ENCODE measurements around the gene UFM1.

UFM1 gene

GRCh38 chr13:38382946-38383345, 33.3 kb downstream of the UFM1 start:
- H3K4me1 Mint-ChIP-seq, result no peaks in the 10 kb centered on the region
- no peak overlapping the region for H3K4me3 Mint-ChIP-seq
- H3K36me3 Mint-ChIP-seq, result no peaks in the 10 kb centered on the region
- ATAC-seq (replicated peaks), result no peak
- H3K9me3 Mint-ChIP-seq, result no peaks in the 10 kb centered on the region
- H3K27me3 Mint-ChIP-seq, result no peaks in the 10 kb centered on the region
- DNase-seq, result no peak
- H3K27ac Mint-ChIP-seq, result no peak overlapping the region

- Mint-ChIP-seq H3K36me3 (no peaks in the 10 kb centered on the region), H3K27me3 (no peaks in the 10 kb centered on the region), H3K27ac (no peak overlapping the region), H3K4me3 (no peak overlapping the region), H3K9me3 (no peaks in the 10 kb centered on the region), H3K4me1 (no peaks in the 10 kb centered on the region)
- no peak for ATAC-seq (replicated peaks)
- no peak for DNase-seq
Observed at GRCh38 chr13:38384171-38384570, 34.5 kb downstream of the UFM1 start.

- H3K27ac Mint-ChIP-seq, result no peak overlapping the region
- ATAC-seq (replicated peaks) (no peak), DNase-seq (no peak)
- no peaks in the 10 kb centered on the region for H3K4me1 Mint-ChIP-seq
- H3K36me3 Mint-ChIP-seq, result no peaks in the 10 kb centered on the region
- H3K27me3 Mint-ChIP-seq, result peaks cover 0 to 3% of the 10 kb centered on the region in 2 donors
- H3K9me3 Mint-ChIP-seq, result peaks cover 2 to 3% of the 10 kb centered on the region in 2 donors
- no peak overlapping the region for H3K4me3 Mint-ChIP-seq
Observed at GRCh38 chr13:38385153-38385891, 35.7 kb downstream of the UFM1 start.

- ATAC-seq (replicated peaks) (no peak), DNase-seq (no peak)
- peaks cover 0 to 14% of the 10 kb centered on the region in 2 donors for H3K27me3 Mint-ChIP-seq
Observed at GRCh38 chr13:38386421-38386820, 36.8 kb downstream of the UFM1 start.

GRCh38 chr13:38391341-38391740, 41.7 kb downstream of the UFM1 start:
- H3K36me3 Mint-ChIP-seq, result no peaks in the 10 kb centered on the region
- H3K27ac Mint-ChIP-seq, result no peak overlapping the region
- ATAC-seq (replicated peaks) (no peak), DNase-seq (no peak)
- peaks cover 7 to 9% of the 10 kb centered on the region in 2 donors for H3K9me3 Mint-ChIP-seq
- H3K4me3 Mint-ChIP-seq, result no peak overlapping the region
- peaks cover 0 to 23% of the 10 kb centered on the region in 2 donors for H3K27me3 Mint-ChIP-seq
- no peaks in the 10 kb centered on the region for H3K4me1 Mint-ChIP-seq

More at GRCh38 chr13:38386421-38386820, 36.8 kb downstream of the UFM1 start:
- Mint-ChIP-seq H3K4me3 (no peak overlapping the region), H3K36me3 (no peaks in the 10 kb centered on the region), H3K4me1 (no peaks in the 10 kb centered on the region), H3K9me3 (peaks cover 7 to 9% of the 10 kb centered on the region in 2 donors), H3K27ac (no peak overlapping the region)

- Mint-ChIP-seq H3K27ac (no peak overlapping the region), H3K4me1 (peaks cover 2 to 5% of the 10 kb centered on the region in 2 donors), H3K9me3 (peaks cover 7 to 9% of the 10 kb centered on the region in 2 donors), H3K4me3 (no peak overlapping the region), H3K36me3 (no peaks in the 10 kb centered on the region), H3K27me3 (peaks cover 0 to 23% of the 10 kb centered on the region in 2 donors)
- DNase-seq (no peak), ATAC-seq (replicated peaks) (no peak)
Observed at GRCh38 chr13:38394777-38395496, 45.3 kb downstream of the UFM1 start.

GRCh38 chr13:38395497-38395788, 45.8 kb downstream of the UFM1 start:
- DNase-seq (no peak), ATAC-seq (replicated peaks) (no peak)
- H3K9me3 Mint-ChIP-seq, result peaks cover 3 to 6% of the 10 kb centered on the region in 2 donors
- no peaks in the 10 kb centered on the region for H3K36me3 Mint-ChIP-seq
- no peak overlapping the region for H3K4me3 Mint-ChIP-seq
- peaks cover 0 to 18% of the 10 kb centered on the region in 2 donors for H3K27me3 Mint-ChIP-seq
- peaks cover 2 to 5% of the 10 kb centered on the region in 2 donors for H3K4me1 Mint-ChIP-seq
- H3K27ac Mint-ChIP-seq, result no peak overlapping the region

GRCh38 chr13:38398711-38399493, 49.3 kb downstream of the UFM1 start:
- Mint-ChIP-seq H3K27ac (no peak overlapping the region), H3K4me3 (no peak overlapping the region), H3K9me3 (no peaks in the 10 kb centered on the region), H3K4me1 (peaks cover 2 to 5% of the 10 kb centered on the region in 2 donors), H3K27me3 (peaks cover 0 to 9% of the 10 kb centered on the region in 2 donors), H3K36me3 (no peaks in the 10 kb centered on the region)
- DNase-seq, result no peak
- no peak for ATAC-seq (replicated peaks)

GRCh38 chr13:38399535-38399934, 49.9 kb downstream of the UFM1 start:
- H3K36me3 Mint-ChIP-seq, result no peaks in the 10 kb centered on the region
- no peak overlapping the region for H3K4me3 Mint-ChIP-seq
- peaks cover 2 to 5% of the 10 kb centered on the region in 2 donors for H3K4me1 Mint-ChIP-seq
- peaks cover 0 to 3% of the 10 kb centered on the region in 2 donors for H3K9me3 Mint-ChIP-seq
- H3K27ac Mint-ChIP-seq, result no peak overlapping the region
- DNase-seq (no peak), ATAC-seq (replicated peaks) (no peak)
- peaks cover 0 to 8% of the 10 kb centered on the region in 2 donors for H3K27me3 Mint-ChIP-seq

- Mint-ChIP-seq H3K36me3 (no peaks in the 10 kb centered on the region), H3K27me3 (no peaks in the 10 kb centered on the region), H3K4me1 (peaks cover 2 to 5% of the 10 kb centered on the region in 2 donors), H3K27ac (no peak overlapping the region), H3K4me3 (no peak overlapping the region), H3K9me3 (peaks cover 0 to 3% of the 10 kb centered on the region in 2 donors)
- no peak for DNase-seq
- no peak for ATAC-seq (replicated peaks)
Observed at GRCh38 chr13:38401276-38401675, 51.6 kb downstream of the UFM1 start.

GRCh38 chr13:38405216-38405615, 55.6 kb downstream of the UFM1 start:
- H3K4me1 Mint-ChIP-seq, result no peaks in the 10 kb centered on the region

GRCh38 chr13:38409771-38410170, 60.1 kb downstream of the UFM1 start:
- no peaks in the 10 kb centered on the region for H3K9me3 Mint-ChIP-seq
- H3K27me3 Mint-ChIP-seq, result peaks cover 0 to 7% of the 10 kb centered on the region in 2 donors
- DNase-seq (no peak), ATAC-seq (replicated peaks) (no peak)
- H3K36me3 Mint-ChIP-seq, result no peaks in the 10 kb centered on the region
- no peak overlapping the region for H3K27ac Mint-ChIP-seq
- no peaks in the 10 kb centered on the region for H3K4me1 Mint-ChIP-seq
- H3K4me3 Mint-ChIP-seq, result no peak overlapping the region

More at GRCh38 chr13:38405216-38405615, 55.6 kb downstream of the UFM1 start:
- Mint-ChIP-seq H3K27me3 (no peaks in the 10 kb centered on the region), H3K9me3 (peaks cover 0 to 3% of the 10 kb centered on the region in 2 donors), H3K4me3 (no peak overlapping the region), H3K27ac (no peak overlapping the region), H3K36me3 (no peaks in the 10 kb centered on the region)
- DNase-seq, result no peak
- no peak for ATAC-seq (replicated peaks)

GRCh38 chr13:38412266-38412665, 62.6 kb downstream of the UFM1 start:
- DNase-seq (no peak), ATAC-seq (replicated peaks) (no peak)
- no peaks in the 10 kb centered on the region for H3K9me3 Mint-ChIP-seq
- peaks cover 5 to 6% of the 10 kb centered on the region in 2 donors for H3K4me1 Mint-ChIP-seq
- no peak overlapping the region for H3K27ac Mint-ChIP-seq
- peaks cover 0 to 7% of the 10 kb centered on the region in 2 donors for H3K27me3 Mint-ChIP-seq
- no peaks in the 10 kb centered on the region for H3K36me3 Mint-ChIP-seq
- no peak overlapping the region for H3K4me3 Mint-ChIP-seq

Data from stimulated activated naive B cell treated with anti-CD40 and anti-IgM and Interleukin-4, amounts not matched to agents 10 μg/mL and 1 μg/mL and 100 μg/mL, for 72 hours (primary cell).